ENCODE results near the gene NDUFB8.

The NDUFB8 gene

GRCh38 chr10:100508266-100508665 lies 21.4 kb downstream of the NDUFB8 start:
- TF ChIP-seq CTCF (conservative IDR thresholded peaks at IDR 0.05; ENCODE audit: low read length) = no peak

GRCh38 chr10:100507357-100507732 lies 22.3 kb downstream of the NDUFB8 start:
- no peak for TF ChIP-seq CTCF (conservative IDR thresholded peaks at IDR 0.05; ENCODE audit: low read length)
- H3K4me3 ChIP-seq (ENCODE audit: low read length) = no peak overlapping the region
- no peak for DNase-seq (ENCODE audit: low read depth)

More at GRCh38 chr10:100508266-100508665, 21.4 kb downstream of the NDUFB8 start:
- no peak overlapping the region for H3K4me3 ChIP-seq (ENCODE audit: low read length)
- no peak for DNase-seq (ENCODE audit: low read depth)

GRCh38 chr10:100506596-100507356 lies 22.9 kb downstream of the NDUFB8 start:
- no peak overlapping the region for H3K4me3 ChIP-seq (ENCODE audit: low read length)

GRCh38 chr10:100505164-100505563 lies 24.5 kb downstream of the NDUFB8 start:
- no peak for TF ChIP-seq CTCF (conservative IDR thresholded peaks at IDR 0.05; ENCODE audit: low read length)
- DNase-seq (ENCODE audit: low read depth) = no peak
- no peak overlapping the region for H3K4me3 ChIP-seq (ENCODE audit: low read length)

More at GRCh38 chr10:100506596-100507356, 22.9 kb downstream of the NDUFB8 start:
- DNase-seq (ENCODE audit: low read depth) = peak; percentile 55
- no peak for TF ChIP-seq CTCF (conservative IDR thresholded peaks at IDR 0.05; ENCODE audit: low read length)

- no peak for TF ChIP-seq CTCF (conservative IDR thresholded peaks at IDR 0.05; ENCODE audit: low read length)
- DNase-seq (ENCODE audit: low read depth) = peak; percentile 64
- no peak overlapping the region for H3K4me3 ChIP-seq (ENCODE audit: low read length)
These were observed 25.6 kb downstream of the NDUFB8 start for GRCh38 chr10:100504096-100504495.

- no peak for TF ChIP-seq CTCF (conservative IDR thresholded peaks at IDR 0.05; ENCODE audit: low read length)
- peak; percentile 42 for DNase-seq (ENCODE audit: low read depth)
- H3K4me3 ChIP-seq (ENCODE audit: low read length) = no peak overlapping the region
These were observed 26.7 kb downstream of the NDUFB8 start for GRCh38 chr10:100502926-100503494.

GRCh38 chr10:100501423-100501822 lies 28.2 kb downstream of the NDUFB8 start:
- no peak for TF ChIP-seq CTCF (conservative IDR thresholded peaks at IDR 0.05; ENCODE audit: low read length)
- DNase-seq (ENCODE audit: low read depth) = peak; percentile 23
- H3K4me3 ChIP-seq (ENCODE audit: low read length) = no peak overlapping the region

Data from AG10803 (cell line).